Measurements from ENCODE around the gene TBX1.

The TBX1 gene

GRCh38 chr22:19803736-19804267, 43.2 kb downstream of the TBX1 start:
- no peak overlapping the region for H3K4me3 Mint-ChIP-seq
- peaks cover 15% of the 10 kb centered on the region for H3K27me3 Mint-ChIP-seq (ENCODE audit: low read depth)
- TF ChIP-seq CTCF (IDR thresholded peaks at IDR 0.05; ENCODE audit: unreplicated experiment in 3 of 3), result no peak
- no peaks in the 10 kb centered on the region for H3K9me3 Mint-ChIP-seq
- H3K36me3 Mint-ChIP-seq (ENCODE audit: low read depth), result no peaks in the 10 kb centered on the region
- H3K27ac Mint-ChIP-seq, result no peak overlapping the region
- H3K4me1 Mint-ChIP-seq, result peaks cover 6% of the 10 kb centered on the region

- Mint-ChIP-seq H3K27me3 (ENCODE audit: low read depth) (peaks cover 21% of the 10 kb centered on the region), H3K36me3 (ENCODE audit: low read depth) (no peaks in the 10 kb centered on the region), H3K4me1 (peaks cover 3% of the 10 kb centered on the region), H3K27ac (no peak overlapping the region), H3K9me3 (no peaks in the 10 kb centered on the region), H3K4me3 (no peak overlapping the region)
- TF ChIP-seq CTCF (IDR thresholded peaks at IDR 0.05; ENCODE audit: unreplicated experiment in 3 of 3), result no peak
These were observed 45.2 kb downstream of the TBX1 start for GRCh38 chr22:19805821-19806212.

GRCh38 chr22:19806213-19807160, 45.9 kb downstream of the TBX1 start:
- Mint-ChIP-seq H3K4me1 (peaks cover 9% of the 10 kb centered on the region), H3K9me3 (no peaks in the 10 kb centered on the region), H3K4me3 (no peak overlapping the region), H3K36me3 (ENCODE audit: low read depth) (peaks cover 3% of the 10 kb centered on the region), H3K27me3 (ENCODE audit: low read depth) (peaks cover 23% of the 10 kb centered on the region), H3K27ac (no peak overlapping the region)
- TF ChIP-seq CTCF (IDR thresholded peaks at IDR 0.05; ENCODE audit: unreplicated experiment in 3 of 3), result no peak

DNA sequence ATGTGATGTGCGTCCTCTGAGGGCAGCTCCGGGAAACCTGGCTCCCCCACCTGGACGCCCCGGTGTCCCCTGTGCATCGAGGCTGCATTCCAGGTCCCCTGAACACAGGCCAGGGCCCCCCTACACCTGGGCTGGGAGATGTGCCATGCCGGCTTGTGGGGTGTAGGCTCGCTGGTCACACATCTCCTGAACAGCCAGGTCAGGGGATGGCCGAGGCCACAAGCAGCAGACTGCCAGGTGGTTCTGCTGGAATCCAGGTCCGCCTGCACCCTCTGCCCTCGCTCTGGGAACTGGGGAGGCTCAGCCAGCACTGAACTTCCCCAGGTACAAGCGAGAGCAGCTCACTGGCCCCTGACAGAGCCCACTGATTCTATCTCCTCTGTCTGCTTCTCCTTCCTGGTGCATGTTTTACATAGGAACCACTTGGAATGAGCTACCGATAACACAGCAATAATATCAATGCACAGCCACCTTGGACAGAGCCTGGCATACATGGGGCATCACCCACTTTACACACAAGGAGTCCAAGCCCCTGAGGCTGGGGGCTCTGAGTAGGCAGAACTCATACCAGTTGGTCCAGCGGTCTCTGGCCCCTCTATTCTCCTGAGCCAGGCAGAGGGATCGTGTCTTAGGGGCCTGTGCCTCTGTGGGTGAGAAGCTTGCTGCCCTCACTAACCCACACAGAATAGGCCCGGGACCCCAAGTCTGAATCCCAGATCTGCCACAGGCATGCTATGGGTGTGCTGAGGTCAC, 46.8 kb downstream of the TBX1 start:
- peaks cover 22% of the 10 kb centered on the region for H3K27me3 Mint-ChIP-seq (ENCODE audit: low read depth)
- no peak for TF ChIP-seq CTCF (IDR thresholded peaks at IDR 0.05; ENCODE audit: unreplicated experiment in 3 of 3)
- no peak overlapping the region for H3K27ac Mint-ChIP-seq
- H3K9me3 Mint-ChIP-seq, result no peaks in the 10 kb centered on the region
- H3K36me3 Mint-ChIP-seq (ENCODE audit: low read depth), result peaks cover 3% of the 10 kb centered on the region
- H3K4me3 Mint-ChIP-seq, result no peak overlapping the region
- peaks cover 9% of the 10 kb centered on the region for H3K4me1 Mint-ChIP-seq

DNA sequence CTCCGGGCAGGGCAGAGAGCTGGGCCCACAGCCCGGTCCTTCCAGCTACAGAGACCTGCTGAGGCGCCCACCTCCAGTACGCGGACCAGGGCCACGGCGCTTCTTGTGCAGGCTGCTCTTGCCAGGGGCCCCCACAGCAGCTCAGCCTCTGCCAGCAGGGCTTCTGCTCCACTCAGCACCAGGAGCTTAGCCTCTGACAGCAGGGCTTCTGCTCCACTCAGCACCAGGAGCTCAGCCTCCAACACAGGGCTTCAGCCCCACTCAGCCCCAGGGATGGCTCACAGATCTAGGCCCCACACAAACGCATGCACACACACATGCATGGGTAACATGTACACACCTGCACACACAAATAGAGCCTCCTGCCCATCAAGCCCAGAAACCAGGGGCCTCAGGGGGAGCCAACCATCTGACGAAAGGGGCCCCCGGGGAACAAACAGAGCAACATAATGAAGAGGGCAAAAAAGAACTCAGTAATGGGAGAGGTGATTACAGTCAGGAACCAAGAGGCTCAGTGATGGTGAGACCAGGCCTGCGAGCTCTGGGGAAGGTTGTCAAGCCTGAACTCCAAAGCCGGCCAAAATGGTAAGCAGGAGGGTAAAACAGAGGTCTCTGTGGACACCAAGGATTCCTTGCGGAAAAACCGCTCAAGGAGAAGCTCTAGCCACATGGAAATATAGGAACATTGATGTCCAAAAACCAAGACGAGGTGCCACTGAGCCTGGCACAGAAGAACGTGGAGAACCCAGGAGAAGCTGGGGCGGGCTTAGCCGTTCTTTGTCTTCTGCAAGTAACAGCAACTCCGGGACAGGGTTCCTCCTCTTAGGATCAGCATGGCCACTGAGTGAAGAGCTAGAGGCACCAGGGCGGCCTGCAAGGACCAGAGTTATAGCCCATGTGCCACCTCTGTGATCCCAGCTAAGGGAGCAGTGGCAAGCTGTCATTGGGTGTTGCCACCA, 47.6 kb downstream of the TBX1 start:
- no peak for TF ChIP-seq CTCF (IDR thresholded peaks at IDR 0.05; ENCODE audit: unreplicated experiment in 3 of 3)
- Mint-ChIP-seq H3K9me3 (no peaks in the 10 kb centered on the region), H3K4me1 (peaks cover 9% of the 10 kb centered on the region)

More for the DNA sequence above, 47.6 kb downstream of the TBX1 start:
- Mint-ChIP-seq H3K36me3 (ENCODE audit: low read depth) (peaks cover 3% of the 10 kb centered on the region), H3K27ac (no peak overlapping the region), H3K27me3 (ENCODE audit: low read depth) (peaks cover 25% of the 10 kb centered on the region), H3K4me3 (no peak overlapping the region)
